DMS53 treated with DMSO at 0.1 percent for 48 hours (cell line): Measurements from ENCODE around the gene CENPE.
"Not testable (repeated sequence)": the region's sequence is repeated elsewhere in the genome, so short reads cannot be mapped to it uniquely, and the experiment has no call there.

Source experiments
- DNase-seq: peaks from one replicate; lab custom pipeline; 2025; ENCODE audit not compliant: unreplicated experiment; lab: John Stamatoyannopoulos, UW

The CENPE gene

GRCh38 chr4:103198111-103198765, at the start of gene CENPE:
Gene CENPE (minus strand): TSS chr4:103198343. CDS start chr4:103198319, 24 bp downstream.
- DNase-seq, result peak; percentile 46

- no peak for DNase-seq
Observed at GRCh38 chr4:103244251-103244650, 46.1 kb upstream of the CENPE start.

GRCh38 chr4:103230938-103231337, 32.8 kb upstream of the CENPE start:
- DNase-seq, result not testable (repeated sequence)

GRCh38 chr4:103223556-103223955, 25.4 kb upstream of the CENPE start:
- DNase-seq, result not testable (repeated sequence)

- DNase-seq, result peak; percentile 6
Observed at GRCh38 chr4:103207673-103208072, 9.5 kb upstream of the CENPE start.

GRCh38 chr4:103204111-103204510, 6.0 kb upstream of the CENPE start:
- DNase-seq, result peak; percentile 12

GRCh38 chr4:103201724-103202123, 3.6 kb upstream of the CENPE start:
- DNase-seq, result no peak

- DNase-seq, result no peak
Observed at GRCh38 chr4:103201253-103201652, 3.1 kb upstream of the CENPE start.

- DNase-seq, result no peak
Observed at GRCh38 chr4:103199009-103199408, 866 bp upstream of the CENPE start.

GRCh38 chr4:103197765-103198110, 405 bp downstream of the CENPE start:
- DNase-seq, result no peak

- no peak for DNase-seq
Observed at GRCh38 chr4:103193457-103193856, 4.7 kb downstream of the CENPE start.

GRCh38 chr4:103171006-103171405, 27.1 kb downstream of the CENPE start:
- DNase-seq, result no peak

GRCh38 chr4:103169750-103170149, 28.4 kb downstream of the CENPE start:
- DNase-seq, result not testable (repeated sequence)

- no peak for DNase-seq
Observed at GRCh38 chr4:103168993-103169392, 29.1 kb downstream of the CENPE start.

- DNase-seq, result no peak
Observed at GRCh38 chr4:103162176-103162575, 36.0 kb downstream of the CENPE start.

GRCh38 chr4:103158760-103159159, 39.4 kb downstream of the CENPE start:
- DNase-seq, result no peak

GRCh38 chr4:103156106-103156505, 42.0 kb downstream of the CENPE start:
- DNase-seq, result no peak

- DNase-seq, result no peak
Observed at GRCh38 chr4:103152381-103152780, 45.8 kb downstream of the CENPE start.

- no peak for DNase-seq
Observed at GRCh38 chr4:103150677-103151076, 47.5 kb downstream of the CENPE start.

- no peak for DNase-seq
Observed at GRCh38 chr4:103144926-103145325, 53.2 kb downstream of the CENPE start.

- no peak for DNase-seq
Observed at GRCh38 chr4:103137446-103137827, 60.7 kb downstream of the CENPE start.

GRCh38 chr4:103136671-103137445, 61.3 kb downstream of the CENPE start:
- DNase-seq, result no peak

GRCh38 chr4:103129174-103129573, 69.0 kb downstream of the CENPE start:
- no peak for DNase-seq
